ENCODE results near the gene ZNF175. TPM values are rescaled to one million over a fixed set of nuclear protein-coding genes. Genes with fewer than 3 reads are reported as not detected.

The ZNF175 gene
- total RNA-seq, 4 donors from 2014 or later, result 3.6 to 5.8 (median 4.9) TPM

- Histone ChIP-seq H3K4me1 (peaks cover 15 to 22% (median 20%) of the 10 kb centered on the region in 4 donors), H3K36me3 (peaks cover 14 to 25% (median 21%) of the 10 kb centered on the region in 4 donors), H3K9me3 (peaks cover 0 to 17% (median 5%) of the 10 kb centered on the region in 4 donors), H3K27ac (replicated peaks in 1 of 4) (no peak overlapping the region), H3K27me3 (no peaks in the 10 kb centered on the region), H3K4me3 (no peak overlapping the region)
- TF ChIP-seq POLR2AphosphoS5 (IDR thresholded peaks at IDR 0.05) (no peak), EP300 (IDR thresholded peaks at IDR 0.05) (no peak), CTCF (IDR thresholded peaks at IDR 0.05) (no peak), POLR2A (IDR thresholded peaks at IDR 0.05; ENCODE audit: low read depth) (no peak)
- WGBS, result 100% methylated on average over 2 of the region's 3 CpGs
- intact Hi-C loops (cut with DNase I), result no loop called here
- DNase-seq (ENCODE audit: extremely low spot score), result no peak
Measured at GRCh38 chr19:51590441-51590840, 19.4 kb downstream of the ZNF175 start.

- Histone ChIP-seq H3K27me3 (peaks cover 0 to 6% (median 0%) of the 10 kb centered on the region in 4 donors), H3K4me3 (no peak overlapping the region), H3K9me3 (peaks cover 0 to 10% (median 1%) of the 10 kb centered on the region in 4 donors), H3K4me1 (peaks cover 15 to 22% (median 20%) of the 10 kb centered on the region in 4 donors), H3K36me3 (peaks cover 1 to 7% (median 4%) of the 10 kb centered on the region in 4 donors), H3K27ac (replicated peaks in 1 of 4) (no peak overlapping the region)
- intact Hi-C loops (cut with DNase I), result no loop called here
- 84% methylated on average over 1 of the region's 1 CpG for WGBS
- no peak for TF ChIP-seq POLR2AphosphoS5 (IDR thresholded peaks at IDR 0.05)
- TF ChIP-seq EP300 (IDR thresholded peaks at IDR 0.05), result no peak
- TF ChIP-seq CTCF (IDR thresholded peaks at IDR 0.05), result no peak
- TF ChIP-seq POLR2A (IDR thresholded peaks at IDR 0.05; ENCODE audit: low read depth), result no peak
- DNase-seq (ENCODE audit: extremely low spot score), result no peak
Measured at GRCh38 chr19:51592521-51592920, 21.4 kb downstream of the ZNF175 start.

GRCh38 chr19:51593138-51593890, 22.2 kb downstream of the ZNF175 start:
- TF ChIP-seq EP300 (IDR thresholded peaks at IDR 0.05) (no peak), POLR2AphosphoS5 (IDR thresholded peaks at IDR 0.05) (no peak), CTCF (IDR thresholded peaks at IDR 0.05) (no peak), POLR2A (IDR thresholded peaks at IDR 0.05; ENCODE audit: low read depth) (no peak)
- DNase-seq (ENCODE audit: extremely low spot score), result no peak
- intact Hi-C loops (cut with DNase I), result no loop called here
- peaks cover 0 to 2% (median 0%) of the 10 kb centered on the region in 4 donors for H3K9me3 ChIP-seq
- peaks cover 0 to under 1% (median 0%) of the 10 kb centered on the region in 4 donors for H3K36me3 ChIP-seq
- peak overlapping the region; percentile 67 to 74 (median 70) for H3K4me3 ChIP-seq
- 32% methylated on average over 9 of the region's 10 CpGs for WGBS
- H3K27ac ChIP-seq (replicated peaks in 1 of 4), result peak overlapping the region in 2 of 4 donors; percentile 51 to 63
- H3K4me1 ChIP-seq, result peaks cover 15 to 22% (median 20%) of the 10 kb centered on the region in 4 donors
- peaks cover 0 to 12% (median 0%) of the 10 kb centered on the region in 4 donors for H3K27me3 ChIP-seq

- H3K36me3 ChIP-seq, result peaks cover 0 to 5% (median 0%) of the 10 kb centered on the region in 4 donors
Measured at GRCh38 chr19:51593969-51594773, 23.1 kb downstream of the ZNF175 start.

More at GRCh38 chr19:51593969-51594773, 23.1 kb downstream of the ZNF175 start:
- peak; percentile 99 for DNase-seq (ENCODE audit: extremely low spot score)
- TF ChIP-seq POLR2A (IDR thresholded peaks at IDR 0.05; ENCODE audit: low read depth) (no peak), EP300 (IDR thresholded peaks at IDR 0.05) (no peak), POLR2AphosphoS5 (IDR thresholded peaks at IDR 0.05) (peak; percentile 51 to 97)
- peaks cover 15 to 22% (median 20%) of the 10 kb centered on the region in 4 donors for H3K4me1 ChIP-seq
- under 1% methylated on average over 24 of the region's 61 CpGs for WGBS
- intact Hi-C loops (cut with DNase I), result loop anchor here (2.0 kb wide), 1 partner anchor 21 kb away; no protein-coding TSS in a partner anchor
- H3K27me3 ChIP-seq, result peaks cover 0 to 21% (median 0%) of the 10 kb centered on the region in 4 donors
- H3K27ac ChIP-seq (replicated peaks in 1 of 4), result peak overlapping the region; percentile 48 to 69 (median 61)
- H3K9me3 ChIP-seq, result no peaks in the 10 kb centered on the region
- H3K4me3 ChIP-seq, result peak overlapping the region; percentile 67 to 74 (median 70)
